HG03520 (cell line): ENCODE measurements around the gene PCDHGA6.
"Not testable (repeated sequence)": the region's sequence is repeated elsewhere in the genome, so short reads cannot be mapped to it uniquely, and the experiment has no call there.

Source experiments
- ATAC-seq: cut with Tn5 transposase; IDR thresholded peaks from one replicate; pipeline ENCODE4 v1.9.1; 2021; ENCODE audit warnings: mild to moderate bottlenecking, moderate library complexity; ENCODE audit not compliant: unreplicated experiment

Gene PCDHGA6

DNA sequence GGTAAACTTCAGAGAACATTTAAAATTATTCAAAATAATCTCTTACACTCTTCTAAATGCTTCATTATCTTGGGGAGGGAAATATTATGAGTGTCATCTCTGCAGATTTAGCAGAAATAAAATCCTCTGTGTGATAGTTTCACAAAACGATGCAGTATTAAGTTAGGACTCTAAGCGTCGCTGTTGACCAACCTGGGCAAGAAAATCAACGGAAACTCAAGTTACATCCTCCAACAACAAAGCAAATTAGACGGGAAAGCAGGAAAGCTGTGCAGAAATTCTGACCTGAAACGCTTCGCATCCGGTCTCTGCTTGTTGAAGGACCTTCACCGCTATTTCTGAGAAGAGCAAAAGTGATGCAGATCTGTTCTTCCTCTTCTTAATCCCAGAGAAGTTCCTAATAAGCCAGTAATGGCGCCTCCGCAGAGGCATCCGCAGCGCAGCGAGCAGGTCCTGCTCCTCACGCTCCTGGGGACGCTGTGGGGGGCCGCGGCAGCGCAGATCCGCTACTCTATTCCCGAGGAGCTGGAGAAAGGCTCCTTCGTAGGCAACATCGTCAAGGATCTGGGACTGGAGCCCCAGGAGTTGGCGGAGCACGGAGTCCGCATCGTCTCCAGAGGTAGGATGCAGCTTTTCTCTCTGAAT, at the start of gene PCDHGA6:
PCDHGA6 (plus strand) TSS at position 219 of the 645 bp plus-strand sequence; CDS start at position 412, 193 bp downstream.
- no peak for ATAC-seq

DNA sequence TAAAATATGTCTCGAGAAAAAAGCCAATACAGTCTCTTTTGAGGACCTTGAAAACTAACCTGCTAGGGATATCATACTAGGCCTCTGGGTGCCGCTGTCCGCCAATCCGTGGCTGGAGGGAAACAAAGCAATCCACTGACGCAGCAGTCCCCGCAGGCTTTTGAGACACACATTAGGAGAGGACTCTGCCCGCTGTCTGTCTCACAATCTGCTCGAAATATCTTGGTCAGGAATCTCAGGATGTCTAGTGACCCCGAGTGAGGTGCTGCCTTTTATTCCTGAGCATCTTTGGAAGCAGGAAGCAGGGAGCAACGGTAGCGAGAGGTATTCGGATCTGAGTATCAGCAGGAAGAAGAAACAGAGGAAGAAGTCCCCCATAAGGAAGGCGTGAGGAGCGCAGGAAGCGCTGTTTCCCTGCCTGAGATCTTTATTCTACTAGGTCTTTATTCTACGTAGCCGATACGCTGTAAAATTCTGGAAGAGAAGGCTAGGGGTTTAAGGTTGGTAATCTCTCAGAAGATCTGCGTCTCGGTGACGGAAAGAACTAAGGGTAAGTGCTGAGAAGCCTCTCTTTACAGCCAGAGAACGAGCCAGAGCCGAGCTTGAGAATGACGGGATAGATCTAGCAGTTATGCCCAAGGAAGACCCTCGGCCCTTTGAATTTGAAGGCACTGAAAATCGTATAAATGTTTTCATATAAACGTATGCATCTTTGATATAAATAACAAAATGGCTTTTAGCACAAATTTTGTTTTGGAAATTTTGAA, 47.4 kb upstream of the PCDHGA6 start:
- peak; percentile 74 for ATAC-seq

DNA sequence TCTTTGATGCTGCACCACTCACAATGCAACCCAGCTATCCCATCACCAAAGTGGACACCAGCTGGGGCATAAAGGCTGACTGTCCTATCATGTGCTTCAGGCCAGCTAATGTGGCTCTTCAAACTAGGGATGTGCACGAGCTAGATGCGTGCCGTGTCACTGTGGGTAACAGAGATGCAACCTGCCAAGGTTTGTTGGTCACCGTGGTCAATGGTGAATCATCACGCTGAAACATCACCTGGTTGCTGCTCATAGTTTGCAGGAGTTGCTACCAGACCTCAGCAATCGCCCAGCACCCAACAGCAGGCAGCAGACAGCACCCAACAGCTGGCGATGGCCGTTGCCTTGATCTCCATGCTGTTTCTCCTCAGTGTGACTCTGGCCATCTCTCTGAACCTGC, 45.5 kb upstream of the PCDHGA6 start:
- no peak for ATAC-seq

DNA sequence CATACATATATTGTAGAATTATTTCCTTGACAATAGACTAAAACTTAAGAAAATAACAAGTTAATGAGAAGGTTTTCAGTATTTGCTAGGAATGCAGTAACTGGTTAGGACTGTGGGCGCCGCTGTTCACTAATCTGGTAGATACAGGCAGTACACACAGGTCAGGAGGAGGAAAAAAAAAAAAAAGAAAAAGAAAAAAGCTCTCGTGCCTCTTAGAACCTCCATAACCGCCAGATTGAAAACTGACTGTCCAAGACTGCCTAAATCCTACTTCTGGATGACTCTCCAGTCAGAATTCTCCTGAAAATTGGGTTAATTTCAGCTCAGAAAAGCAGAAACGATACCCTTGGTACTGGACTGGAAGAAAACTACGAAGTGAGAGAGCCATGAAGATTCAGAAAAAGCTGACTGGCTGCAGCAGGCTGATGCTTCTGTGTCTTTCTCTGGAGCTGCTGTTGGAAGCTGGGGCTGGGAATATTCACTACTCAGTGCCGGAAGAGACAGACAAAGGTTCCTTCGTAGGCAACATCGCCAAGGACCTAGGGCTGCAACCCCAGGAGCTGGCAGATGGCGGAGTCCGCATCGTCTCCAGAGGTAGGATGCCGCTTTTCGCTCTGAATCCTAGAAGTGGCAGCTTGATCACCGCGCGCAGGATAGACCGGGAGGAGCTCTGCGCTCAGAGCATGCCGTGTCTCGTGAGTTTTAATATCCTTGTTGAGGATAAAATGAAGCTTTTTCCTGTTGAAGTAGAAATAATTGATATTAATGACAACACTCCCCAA, 43.2 kb upstream of the PCDHGA6 start, which contains the start of gene PCDHGA1:
PCDHGA1 (plus strand) TSS at position 216 of the 782 bp plus-strand sequence.
- ATAC-seq: peak; percentile 67

DNA sequence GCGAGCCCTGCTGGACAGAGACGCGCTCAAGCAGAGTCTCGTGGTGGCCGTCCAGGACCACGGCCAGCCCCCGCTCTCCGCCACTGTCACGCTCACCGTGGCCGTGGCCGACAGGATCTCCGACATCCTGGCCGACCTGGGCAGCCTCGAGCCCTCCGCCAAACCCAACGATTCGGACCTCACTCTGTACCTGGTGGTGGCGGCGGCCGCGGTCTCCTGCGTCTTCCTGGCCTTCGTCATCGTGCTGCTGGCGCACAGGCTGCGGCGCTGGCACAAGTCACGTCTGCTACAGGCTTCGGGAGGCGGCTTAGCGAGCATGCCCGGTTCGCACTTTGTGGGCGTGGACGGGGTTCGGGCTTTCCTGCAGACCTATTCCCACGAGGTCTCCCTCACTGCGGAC, 41.1 kb upstream of the PCDHGA6 start:
- ATAC-seq: not testable (repeated sequence)

DNA sequence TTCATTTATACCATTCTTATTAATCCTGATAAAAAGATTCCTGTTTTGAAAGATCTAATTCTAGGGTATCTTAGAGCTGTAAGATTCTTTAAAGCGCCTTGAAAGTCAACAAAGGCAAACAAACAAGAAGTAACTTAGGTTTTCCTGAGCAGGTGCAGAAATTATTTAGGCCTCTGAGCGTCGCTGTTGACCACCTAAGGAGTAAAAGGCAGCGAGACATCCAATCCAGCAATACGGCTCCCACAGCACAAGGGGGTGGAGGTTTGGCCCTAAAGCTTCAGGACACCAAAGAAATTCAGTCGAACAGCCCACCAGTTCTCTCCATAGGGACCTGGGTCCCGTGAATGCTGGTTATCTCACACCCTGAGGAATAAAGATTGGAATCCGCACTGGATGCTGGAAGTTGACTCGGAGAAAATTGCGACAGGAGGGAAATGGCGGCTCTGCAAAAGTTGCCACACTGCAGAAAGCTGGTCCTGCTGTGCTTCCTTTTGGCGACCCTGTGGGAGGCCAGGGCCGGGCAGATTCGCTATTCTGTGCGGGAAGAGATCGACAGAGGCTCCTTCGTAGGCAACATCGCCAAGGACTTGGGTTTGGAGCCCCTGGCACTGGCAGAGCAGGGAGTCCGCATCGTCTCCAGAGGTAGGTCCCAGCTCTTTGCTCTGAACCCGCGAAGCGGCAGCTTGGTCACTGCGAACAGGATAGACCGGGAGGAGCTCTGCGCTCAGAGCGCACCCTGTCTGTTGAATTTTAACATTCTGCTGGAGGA, 35.0 kb upstream of the PCDHGA6 start, which contains the start of gene PCDHGA2:
PCDHGA2 (plus strand) TSS at position 223 of the 769 bp plus-strand sequence.
- ATAC-seq: no peak

DNA sequence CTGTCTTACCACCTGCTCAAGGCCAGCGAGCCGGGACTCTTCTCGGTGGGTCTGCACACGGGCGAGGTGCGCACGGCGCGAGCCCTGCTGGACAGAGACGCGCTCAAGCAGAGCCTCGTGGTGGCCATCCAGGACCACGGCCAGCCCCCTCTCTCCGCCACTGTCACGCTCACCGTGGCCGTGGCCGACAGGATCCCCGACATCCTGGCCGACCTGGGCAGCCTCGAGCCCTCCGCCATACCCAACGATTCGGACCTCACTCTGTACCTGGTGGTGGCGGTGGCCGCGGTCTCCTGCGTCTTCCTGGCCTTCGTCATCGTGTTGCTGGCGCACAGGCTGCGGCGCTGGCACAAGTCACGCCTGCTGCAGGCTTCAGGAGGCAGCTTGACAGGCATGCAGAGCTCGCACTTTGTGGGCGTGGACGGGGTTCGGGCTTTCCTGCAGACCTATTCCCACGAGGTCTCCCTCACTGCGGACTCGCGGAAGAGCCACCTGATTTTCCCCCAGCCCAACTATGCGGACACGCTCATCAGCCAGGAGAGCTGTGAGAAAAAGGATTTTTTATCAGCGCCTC, 32.8 kb upstream of the PCDHGA6 start:
- ATAC-seq: not testable (repeated sequence)

DNA sequence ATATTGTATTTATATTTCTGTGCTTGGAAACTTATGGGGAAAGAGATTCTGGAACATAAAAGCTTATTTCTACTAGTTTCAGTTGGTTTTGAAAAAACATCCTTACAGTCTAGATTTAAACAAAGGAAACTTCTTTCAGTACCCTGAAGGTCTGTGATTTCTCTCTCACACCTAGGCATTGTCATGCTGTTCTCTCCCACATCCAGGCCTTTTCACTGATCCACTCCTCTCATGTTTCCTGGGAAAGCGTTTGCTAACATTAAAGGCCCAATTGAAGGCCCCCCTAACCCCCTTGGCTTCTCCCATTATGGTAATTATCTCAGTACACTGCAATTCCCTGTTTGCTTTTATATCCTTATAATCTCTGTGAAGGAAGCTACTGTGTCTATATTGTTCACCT, 30.9 kb upstream of the PCDHGA6 start:
- no peak for ATAC-seq

DNA sequence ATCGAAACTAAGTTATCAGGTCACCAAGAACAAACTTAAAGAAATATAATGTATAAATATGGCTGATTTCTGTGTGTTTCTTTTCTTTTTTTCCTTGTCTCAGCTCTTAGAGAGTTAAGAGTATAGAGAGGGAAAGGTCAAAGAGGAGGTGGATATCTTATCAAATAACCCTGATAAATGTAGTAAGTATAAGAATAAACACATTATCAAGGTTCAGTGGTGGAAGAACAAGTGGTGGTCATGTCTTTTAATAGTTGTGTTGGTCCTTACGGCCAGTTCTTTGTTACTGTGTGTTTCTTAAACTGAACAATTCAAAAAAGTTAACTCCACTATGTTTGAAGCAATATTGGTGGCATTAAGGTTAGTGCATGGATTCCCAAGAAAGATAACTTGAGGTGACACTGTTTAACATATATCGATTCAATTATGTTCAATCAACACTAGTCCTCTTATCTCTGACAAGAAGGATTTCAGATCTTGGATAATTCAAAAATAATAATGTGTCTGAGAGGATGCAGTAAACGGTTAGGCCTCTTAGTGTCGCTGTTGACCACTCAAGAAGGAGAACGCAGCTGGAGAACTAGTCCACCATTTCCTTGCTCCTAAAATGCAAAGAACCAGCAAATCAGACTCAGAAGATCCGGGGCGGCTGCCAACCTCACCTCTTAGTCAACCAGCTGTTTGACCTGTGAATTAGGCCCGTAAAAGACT, 30.3 kb upstream of the PCDHGA6 start, which contains the start of gene PCDHGA3:
PCDHGA3 (plus strand) TSS at position 588 of the 711 bp plus-strand sequence. CDS start 205 bp downstream, outside the sequence.
- no peak for ATAC-seq

DNA sequence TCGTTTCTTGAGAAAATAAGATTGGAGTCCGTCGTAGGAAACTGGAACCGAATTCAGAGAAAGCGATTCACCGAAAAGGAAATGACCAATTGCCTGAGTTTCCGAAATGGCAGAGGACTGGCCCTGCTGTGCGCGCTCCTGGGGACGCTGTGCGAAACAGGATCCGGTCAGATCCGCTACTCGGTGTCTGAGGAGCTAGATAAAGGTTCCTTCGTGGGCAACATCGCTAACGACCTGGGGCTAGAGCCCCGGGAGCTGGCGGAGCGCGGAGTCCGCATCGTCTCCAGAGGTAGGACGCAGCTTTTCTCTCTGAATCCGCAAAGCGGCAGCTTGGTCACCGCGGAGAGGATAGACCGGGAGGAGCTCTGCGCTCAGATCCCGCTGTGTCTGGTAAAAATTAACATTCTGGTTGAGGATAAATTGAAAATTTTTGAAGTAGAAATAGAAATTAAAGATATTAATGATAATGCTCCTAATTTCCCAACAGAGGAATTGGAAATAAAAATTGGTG, 29.7 kb upstream of the PCDHGA6 start:
- ATAC-seq: no peak

DNA sequence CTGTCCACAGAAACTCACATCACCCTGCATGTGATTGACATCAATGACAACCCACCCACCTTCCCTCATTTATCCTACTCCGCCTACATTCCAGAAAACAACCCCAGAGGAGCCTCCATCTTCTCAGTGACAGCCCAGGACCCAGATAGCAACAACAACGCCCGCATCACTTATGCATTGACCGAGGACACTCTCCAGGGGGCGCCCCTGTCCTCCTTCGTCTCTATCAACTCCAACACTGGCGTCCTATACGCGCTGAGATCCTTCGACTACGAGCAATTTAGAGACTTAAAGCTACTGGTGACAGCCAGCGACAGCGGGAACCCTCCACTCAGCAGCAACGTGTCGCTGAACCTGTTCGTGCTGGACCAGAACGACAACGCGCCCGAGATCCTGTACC, 28.4 kb upstream of the PCDHGA6 start:
- ATAC-seq: no peak

DNA sequence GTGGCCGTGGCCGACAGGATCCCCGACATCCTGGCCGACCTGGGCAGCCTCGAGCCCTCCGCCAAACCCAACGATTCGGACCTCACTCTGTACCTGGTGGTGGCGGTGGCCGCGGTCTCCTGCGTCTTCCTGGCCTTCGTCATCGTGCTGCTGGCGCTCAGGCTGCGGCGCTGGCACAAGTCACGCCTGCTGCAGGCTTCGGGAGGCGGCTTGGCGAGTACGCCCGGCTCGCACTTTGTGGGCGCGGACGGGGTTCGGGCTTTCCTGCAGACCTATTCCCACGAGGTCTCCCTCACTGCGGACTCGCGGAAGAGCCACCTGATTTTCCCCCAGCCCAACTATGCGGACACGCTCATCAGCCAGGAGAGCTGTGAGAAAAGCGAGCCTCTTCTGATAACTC, 27.7 kb upstream of the PCDHGA6 start:
- ATAC-seq: not testable (repeated sequence)

DNA sequence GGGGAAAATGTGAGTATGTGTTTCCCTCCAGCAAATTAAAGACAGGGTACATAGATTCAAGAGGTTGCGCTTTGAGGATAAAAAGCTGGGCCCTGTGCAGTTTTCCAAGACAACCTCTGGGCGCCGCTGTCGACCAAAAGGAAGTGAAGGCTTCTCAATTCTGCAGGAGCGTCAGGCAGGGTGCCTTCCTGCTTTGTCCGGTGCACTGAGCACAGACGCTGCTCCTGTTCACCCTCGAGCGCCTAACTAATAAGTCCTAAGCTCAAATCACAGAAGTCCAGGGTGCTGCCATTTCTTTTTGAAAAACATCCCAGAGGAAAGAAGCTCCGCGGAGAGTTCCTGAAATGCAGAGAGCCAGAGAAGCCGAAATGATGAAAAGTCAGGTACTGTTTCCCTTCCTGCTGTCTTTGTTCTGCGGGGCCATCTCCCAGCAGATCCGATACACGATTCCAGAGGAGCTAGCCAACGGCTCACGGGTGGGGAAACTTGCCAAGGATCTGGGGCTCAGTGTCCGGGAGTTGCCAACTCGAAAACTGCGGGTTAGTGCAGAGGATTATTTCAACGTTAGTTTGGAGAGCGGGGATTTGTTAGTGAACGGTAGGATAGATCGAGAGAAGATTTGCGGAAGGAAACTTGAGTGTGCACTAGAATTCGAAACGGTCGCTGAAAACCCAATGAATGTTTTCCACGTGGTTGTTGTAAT, 23.6 kb upstream of the PCDHGA6 start, which contains the start of gene PCDHGB1:
PCDHGB1 (plus strand) TSS at position 183 of the 703 bp plus-strand sequence; CDS start at position 345, 162 bp downstream.
- ATAC-seq: peak; percentile 92

DNA sequence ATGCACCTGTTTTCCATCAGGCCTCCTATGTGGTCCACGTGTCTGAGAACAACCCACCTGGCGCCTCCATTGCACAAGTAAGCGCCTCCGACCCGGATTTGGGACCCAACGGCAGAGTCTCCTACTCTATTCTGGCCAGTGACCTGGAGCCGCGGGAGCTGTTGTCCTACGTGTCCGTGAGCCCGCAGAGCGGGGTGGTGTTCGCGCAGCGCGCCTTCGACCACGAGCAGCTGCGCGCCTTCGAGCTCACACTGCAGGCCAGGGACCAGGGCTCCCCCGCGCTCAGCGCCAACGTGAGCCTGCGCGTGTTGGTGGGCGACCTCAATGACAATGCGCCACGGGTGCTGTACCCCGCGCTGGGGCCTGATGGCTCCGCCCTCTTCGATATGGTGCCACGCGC, 22.1 kb upstream of the PCDHGA6 start:
- no peak for ATAC-seq

DNA sequence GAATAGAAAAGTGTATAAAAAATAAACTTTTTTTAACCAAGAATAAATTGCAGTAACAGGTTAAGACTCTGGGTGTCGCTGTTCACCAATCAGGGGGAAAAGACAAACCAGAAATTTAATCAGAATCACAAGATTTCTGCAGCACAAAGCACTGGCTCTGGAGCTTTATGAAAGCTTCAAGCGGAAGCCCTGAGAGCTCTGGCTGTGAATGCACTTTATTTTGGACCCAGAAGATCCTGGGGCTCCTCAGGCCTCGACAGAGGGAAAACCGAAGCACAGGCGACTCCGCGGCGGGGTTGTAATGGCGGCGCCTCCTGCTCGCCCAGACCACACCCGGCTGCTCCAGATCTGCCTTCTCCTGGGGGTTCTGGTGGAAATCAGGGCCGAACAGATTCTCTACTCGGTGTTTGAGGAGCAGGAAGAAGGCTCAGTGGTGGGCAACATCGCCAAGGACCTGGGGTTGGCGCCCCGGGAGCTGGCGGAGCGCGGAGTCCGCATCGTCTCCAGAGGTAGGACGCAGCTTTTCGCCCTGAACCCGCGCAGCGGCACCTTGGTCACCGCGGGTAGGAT, 18.7 kb upstream of the PCDHGA6 start, which contains the start of gene PCDHGA4:
PCDHGA4 (plus strand) TSS at position 122 of the 570 bp plus-strand sequence; CDS start at position 209, 87 bp downstream.
- no peak for ATAC-seq

DNA sequence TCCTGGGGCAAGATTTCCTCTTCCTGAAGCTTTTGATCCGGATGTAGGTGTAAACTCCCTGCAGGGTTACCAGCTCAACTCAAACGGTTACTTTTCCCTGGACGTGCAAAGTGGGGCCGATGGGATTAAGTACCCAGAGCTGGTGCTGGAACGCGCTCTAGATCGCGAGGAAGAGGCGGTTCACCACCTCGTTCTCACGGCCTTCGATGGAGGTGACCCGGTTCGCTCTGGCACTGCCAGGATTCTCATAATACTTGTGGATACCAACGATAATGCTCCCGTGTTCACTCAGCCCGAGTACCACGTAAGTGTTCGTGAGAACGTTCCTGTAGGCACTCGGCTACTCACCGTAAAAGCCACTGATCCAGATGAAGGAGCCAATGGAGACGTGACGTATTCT, 18.1 kb upstream of the PCDHGA6 start:
- ATAC-seq: no peak

DNA sequence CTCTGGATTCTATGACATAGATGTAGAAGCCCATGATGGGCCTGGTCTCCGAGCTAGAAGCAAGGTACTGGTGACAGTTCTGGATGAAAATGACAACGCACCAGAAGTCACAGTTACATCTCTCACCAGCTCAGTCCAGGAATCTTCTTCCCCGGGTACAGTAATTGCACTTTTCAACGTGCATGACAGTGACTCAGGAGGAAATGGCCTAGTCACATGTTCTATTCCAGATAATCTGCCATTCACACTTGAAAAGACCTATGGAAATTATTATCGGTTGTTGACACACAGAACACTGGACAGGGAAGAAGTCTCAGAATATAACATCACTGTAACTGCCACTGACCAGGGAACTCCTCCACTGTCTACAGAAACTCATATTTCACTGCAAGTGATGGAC, 17.6 kb upstream of the PCDHGA6 start:
- ATAC-seq: no peak

DNA sequence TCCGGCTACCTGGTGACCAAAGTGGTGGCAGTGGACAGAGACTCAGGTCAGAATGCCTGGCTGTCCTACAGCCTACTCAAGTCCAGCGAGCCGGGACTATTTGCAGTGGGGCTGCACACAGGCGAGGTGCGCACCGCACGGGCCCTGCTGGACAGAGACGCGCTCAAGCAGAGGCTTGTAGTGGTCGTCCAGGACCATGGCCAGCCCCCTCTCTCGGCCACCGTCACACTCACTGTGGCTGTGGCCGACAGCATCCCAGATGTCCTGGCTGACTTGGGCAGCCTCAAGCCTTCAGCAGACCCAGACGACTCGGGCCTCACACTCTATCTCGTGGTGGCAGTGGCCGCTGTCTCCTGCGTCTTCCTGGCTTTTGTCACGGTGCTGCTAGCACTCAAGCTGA, 16.7 kb upstream of the PCDHGA6 start:
- ATAC-seq: no peak
